Measurements from ENCODE around the gene WDR48. TPM values are rescaled to one million over a fixed set of nuclear protein-coding genes. Genes with fewer than 3 reads are reported as not detected.

The WDR48 gene
- total RNA-seq, 4 donors from 2014 or later: 49.8 to 83.2 (median 69.3) TPM

DNA sequence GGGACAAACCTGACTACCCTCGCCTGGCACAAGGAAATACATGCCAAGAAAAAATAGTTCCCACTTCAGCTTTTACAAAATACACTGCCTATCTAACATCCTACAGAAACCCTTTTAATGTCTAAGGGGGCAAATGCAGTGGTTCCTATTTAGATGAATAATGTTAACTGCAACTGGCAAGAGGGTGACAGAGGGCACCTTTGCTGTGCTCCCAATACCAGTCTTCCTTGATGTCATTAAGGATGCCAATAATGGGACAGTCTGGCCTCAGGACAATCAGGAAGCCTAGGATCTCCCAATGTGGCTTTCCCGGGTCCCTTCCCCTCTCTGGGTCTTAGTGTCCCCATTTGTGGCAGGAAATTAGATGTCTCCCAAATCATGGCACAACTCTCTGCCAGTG lies 87.6 kb downstream of the WDR48 start:
- WGBS, 2 donors: 61 to 80% methylated on average over 1 to 2 of the region's 2 CpGs
- H3K27ac ChIP-seq: peak overlapping the region; percentile 89 to 94 (median 92)
- peaks cover 20 to 25% of the 10 kb centered on the region in 2 donors for H3K36me3 ChIP-seq
- DNase-seq: no peak
- peaks cover 45 to 64% of the 10 kb centered on the region in 2 donors for H3K4me1 ChIP-seq
- intact Hi-C loops (cut with DNase I): no loop called here
- no peaks in the 10 kb centered on the region for H3K27me3 ChIP-seq
- no peaks in the 10 kb centered on the region for H3K9me3 ChIP-seq
- TF ChIP-seq, protein P1, sequence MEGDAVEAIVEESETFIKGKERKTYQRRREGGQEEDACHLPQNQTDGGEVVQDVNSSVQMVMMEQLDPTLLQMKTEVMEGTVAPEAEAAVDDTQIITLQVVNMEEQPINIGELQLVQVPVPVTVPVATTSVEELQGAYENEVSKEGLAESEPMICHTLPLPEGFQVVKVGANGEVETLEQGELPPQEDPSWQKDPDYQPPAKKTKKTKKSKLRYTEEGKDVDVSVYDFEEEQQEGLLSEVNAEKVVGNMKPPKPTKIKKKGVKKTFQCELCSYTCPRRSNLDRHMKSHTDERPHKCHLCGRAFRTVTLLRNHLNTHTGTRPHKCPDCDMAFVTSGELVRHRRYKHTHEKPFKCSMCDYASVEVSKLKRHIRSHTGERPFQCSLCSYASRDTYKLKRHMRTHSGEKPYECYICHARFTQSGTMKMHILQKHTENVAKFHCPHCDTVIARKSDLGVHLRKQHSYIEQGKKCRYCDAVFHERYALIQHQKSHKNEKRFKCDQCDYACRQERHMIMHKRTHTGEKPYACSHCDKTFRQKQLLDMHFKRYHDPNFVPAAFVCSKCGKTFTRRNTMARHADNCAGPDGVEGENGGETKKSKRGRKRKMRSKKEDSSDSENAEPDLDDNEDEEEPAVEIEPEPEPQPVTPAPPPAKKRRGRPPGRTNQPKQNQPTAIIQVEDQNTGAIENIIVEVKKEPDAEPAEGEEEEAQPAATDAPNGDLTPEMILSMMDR (IDR thresholded peaks at IDR 0.05): no peak
- TF ChIP-seq POLR2A (IDR thresholded peaks at IDR 0.05): no peak
- no peak overlapping the region for H3K4me3 ChIP-seq (replicated peaks in 1 of 3)

DNA sequence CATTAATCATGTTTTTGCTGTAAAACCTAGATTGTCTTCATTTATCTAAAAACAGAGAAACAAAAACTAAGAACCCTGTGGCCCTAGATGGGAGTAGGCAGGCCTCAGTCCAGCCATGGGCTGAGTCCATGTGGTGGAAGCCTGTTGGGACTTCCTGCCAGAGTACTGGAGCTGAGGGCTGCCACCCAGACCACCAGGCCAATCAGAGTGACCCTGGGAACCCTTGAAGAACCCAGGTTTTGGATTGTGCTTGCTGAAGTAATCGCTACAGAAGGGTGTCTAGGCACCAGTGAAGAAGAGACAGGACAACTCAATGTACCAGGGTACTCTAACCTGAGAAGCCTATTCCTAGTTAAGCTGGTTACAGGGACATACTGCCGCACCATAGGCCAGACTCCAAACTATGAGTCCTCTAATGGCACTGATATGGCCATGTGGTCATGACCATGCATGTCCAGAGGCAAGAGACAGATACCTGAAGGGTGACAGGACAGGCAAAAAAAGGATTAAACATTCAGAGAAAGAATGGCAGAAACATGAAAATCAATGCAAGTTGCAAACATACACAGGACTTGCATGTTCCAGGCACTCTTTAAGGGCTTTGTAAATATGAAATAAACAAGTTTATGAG lies 88.6 kb downstream of the WDR48 start:
- DNase-seq: no peak
- H3K4me1 ChIP-seq: peaks cover 42 to 59% of the 10 kb centered on the region in 2 donors
- WGBS, 2 donors: 84 to 85% methylated on average over 2 of the region's 2 CpGs
- intact Hi-C loops (cut with DNase I): loop anchor here (5.0 kb wide), 1 partner anchor 42 kb away; no protein-coding TSS in a partner anchor
- H3K4me3 ChIP-seq (replicated peaks in 1 of 3): no peak overlapping the region
- peak overlapping the region; percentile 89 to 94 (median 92) for H3K27ac ChIP-seq
- peaks cover 30 to 35% of the 10 kb centered on the region in 2 donors for H3K36me3 ChIP-seq
- H3K27me3 ChIP-seq: no peaks in the 10 kb centered on the region
- H3K9me3 ChIP-seq: no peaks in the 10 kb centered on the region
- no peak for TF ChIP-seq POLR2A (IDR thresholded peaks at IDR 0.05)
- TF ChIP-seq, protein P1 (IDR thresholded peaks at IDR 0.05): no peak

GRCh38 chr3:39141171-39141995 lies 89.6 kb downstream of the WDR48 start:
- intact Hi-C loops (cut with DNase I): loop anchor here (5.0 kb wide), 1 partner anchor 41 kb away; no protein-coding TSS in a partner anchor
- TF ChIP-seq POLR2A (IDR thresholded peaks at IDR 0.05): peak in 1 of 2 donors; percentile 21
- TF ChIP-seq, protein P1 (IDR thresholded peaks at IDR 0.05): no peak
- Histone ChIP-seq H3K36me3 (peaks cover 40 to 44% of the 10 kb centered on the region in 2 donors), H3K27ac (peak overlapping the region; percentile 89 to 94 (median 92)), H3K27me3 (no peaks in the 10 kb centered on the region), H3K9me3 (no peaks in the 10 kb centered on the region), H3K4me3 (replicated peaks in 1 of 3) (no peak overlapping the region), H3K4me1 (peaks cover 45 to 58% of the 10 kb centered on the region in 2 donors)
- peak; percentile 95 to 96 for DNase-seq
- 25 to 27% methylated on average over 2 of the region's 4 CpGs for WGBS, 2 donors

GRCh38 chr3:39142067-39142466 lies 90.3 kb downstream of the WDR48 start:
- Histone ChIP-seq H3K27ac (peak overlapping the region; percentile 89 to 94 (median 92)), H3K4me3 (replicated peaks in 1 of 3) (no peak overlapping the region), H3K27me3 (no peaks in the 10 kb centered on the region), H3K4me1 (peaks cover 52 to 60% of the 10 kb centered on the region in 2 donors), H3K9me3 (no peaks in the 10 kb centered on the region), H3K36me3 (peaks cover 42 to 46% of the 10 kb centered on the region in 2 donors)
- TF ChIP-seq POLR2A (IDR thresholded peaks at IDR 0.05): no peak
- TF ChIP-seq, protein P1 (IDR thresholded peaks at IDR 0.05): no peak
- DNase-seq: no peak
- WGBS, 2 donors: 58 to 79% methylated on average over 5 of the region's 5 CpGs
- intact Hi-C loops (cut with DNase I): loop anchor here (5.0 kb wide), 1 partner anchor 40 kb away; no protein-coding TSS in a partner anchor

Measured in thyroid gland (tissue), 4 donors.